OCI-LY7 (cell line): ENCODE data around the gene ZNF672.

Experiments used
- EZH2phosphoT487 ChIP-seq: fragments of 200-600 bp; sonication (generic); IDR thresholded peaks from 2 replicates; pipeline ENCODE4 v1.6.1; 2018; ENCODE audit warnings: low read depth, borderline replicate concordance, mild to moderate bottlenecking, mixed run types, antibody characterized with exemption, low read length, moderate library complexity, mixed read lengths
- TF ChIP-seq, protein P1 (sequence below): fragments of 200-600 bp; sonication (generic); conservative IDR thresholded peaks from 2 replicates; pipeline ENCODE4 v1.5.1; 2014; ENCODE audit warnings: mild to moderate bottlenecking, antibody characterized with exemption, low read length, moderate library complexity, mixed read lengths

DNA sequence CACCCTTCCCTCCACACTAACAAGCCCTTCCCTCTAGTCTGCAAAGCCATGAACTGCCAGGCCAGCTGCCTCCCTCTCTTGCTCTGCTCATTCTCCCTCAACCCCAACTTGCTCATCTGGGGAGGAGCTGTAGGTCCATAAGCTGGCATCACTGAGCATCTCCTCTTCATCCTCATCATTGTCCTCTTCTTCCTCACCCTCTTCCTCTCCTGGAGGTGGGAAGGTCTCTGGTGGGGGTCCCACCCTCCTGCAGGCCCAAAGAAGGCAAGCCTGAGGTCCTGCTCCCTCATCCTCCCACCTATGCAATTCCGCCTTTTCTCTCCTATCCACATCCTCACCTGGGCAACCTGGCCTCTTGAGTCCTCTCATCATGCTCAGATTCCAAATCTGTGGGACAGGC, 18.2 kb downstream of the ZNF672 start:
- TF ChIP-seq, protein P1, sequence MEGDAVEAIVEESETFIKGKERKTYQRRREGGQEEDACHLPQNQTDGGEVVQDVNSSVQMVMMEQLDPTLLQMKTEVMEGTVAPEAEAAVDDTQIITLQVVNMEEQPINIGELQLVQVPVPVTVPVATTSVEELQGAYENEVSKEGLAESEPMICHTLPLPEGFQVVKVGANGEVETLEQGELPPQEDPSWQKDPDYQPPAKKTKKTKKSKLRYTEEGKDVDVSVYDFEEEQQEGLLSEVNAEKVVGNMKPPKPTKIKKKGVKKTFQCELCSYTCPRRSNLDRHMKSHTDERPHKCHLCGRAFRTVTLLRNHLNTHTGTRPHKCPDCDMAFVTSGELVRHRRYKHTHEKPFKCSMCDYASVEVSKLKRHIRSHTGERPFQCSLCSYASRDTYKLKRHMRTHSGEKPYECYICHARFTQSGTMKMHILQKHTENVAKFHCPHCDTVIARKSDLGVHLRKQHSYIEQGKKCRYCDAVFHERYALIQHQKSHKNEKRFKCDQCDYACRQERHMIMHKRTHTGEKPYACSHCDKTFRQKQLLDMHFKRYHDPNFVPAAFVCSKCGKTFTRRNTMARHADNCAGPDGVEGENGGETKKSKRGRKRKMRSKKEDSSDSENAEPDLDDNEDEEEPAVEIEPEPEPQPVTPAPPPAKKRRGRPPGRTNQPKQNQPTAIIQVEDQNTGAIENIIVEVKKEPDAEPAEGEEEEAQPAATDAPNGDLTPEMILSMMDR, result no peak
- TF ChIP-seq EZH2phosphoT487, result no peak
